Pons (tissue), 1 donor: ENCODE results near the gene CDH13.

Experiments used
- DNase-seq: peaks from one replicate; pipeline ENCODE4 v3.0.0-alpha.2; 2016; ENCODE audit warnings: low spot score

Gene CDH13

GRCh38 chr16:83307594-83307992 is 680.8 kb downstream of the CDH13 start:
- no peak for DNase-seq

GRCh38 chr16:83308414-83308813 is 681.6 kb downstream of the CDH13 start:
- no peak for DNase-seq

- DNase-seq = no peak
Observed at GRCh38 chr16:83310816-83311215, 684.0 kb downstream of the CDH13 start.

DNA sequence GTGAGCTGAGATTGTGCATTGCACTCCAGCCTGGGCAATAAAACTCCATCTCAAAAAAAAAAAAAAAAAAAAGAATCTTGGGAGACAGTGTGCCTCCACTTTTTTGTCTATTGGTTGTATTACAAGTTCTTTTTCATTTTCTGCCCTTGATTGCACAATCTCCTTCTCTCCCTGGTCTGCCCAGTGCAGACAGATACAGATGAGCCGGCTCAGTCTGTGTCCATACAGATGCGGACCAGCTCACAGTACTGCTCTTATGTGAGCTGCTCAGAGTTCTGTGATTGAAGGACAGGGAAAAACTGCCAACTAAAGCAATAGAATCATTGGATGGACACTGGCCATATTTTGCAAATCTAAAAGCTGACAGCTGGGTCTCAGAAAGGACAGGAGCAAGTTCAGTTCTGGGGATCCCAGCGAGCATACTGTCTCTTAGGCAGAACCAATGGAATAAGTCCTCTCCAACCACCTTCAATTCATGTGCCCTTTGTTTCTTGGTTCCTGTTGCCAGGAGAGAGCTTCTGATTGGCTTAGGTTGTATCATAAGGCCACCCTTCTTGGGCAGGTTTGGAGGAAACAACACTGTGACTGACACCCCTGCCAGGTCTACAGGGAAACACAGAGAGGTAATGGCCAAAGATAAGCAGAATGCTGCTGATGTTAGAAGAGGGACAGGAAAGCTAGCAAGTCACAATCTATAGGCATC is 685.4 kb downstream of the CDH13 start:
- DNase-seq = no peak

- DNase-seq = no peak
Observed at GRCh38 chr16:83312718-83313245, 686.0 kb downstream of the CDH13 start.

DNA sequence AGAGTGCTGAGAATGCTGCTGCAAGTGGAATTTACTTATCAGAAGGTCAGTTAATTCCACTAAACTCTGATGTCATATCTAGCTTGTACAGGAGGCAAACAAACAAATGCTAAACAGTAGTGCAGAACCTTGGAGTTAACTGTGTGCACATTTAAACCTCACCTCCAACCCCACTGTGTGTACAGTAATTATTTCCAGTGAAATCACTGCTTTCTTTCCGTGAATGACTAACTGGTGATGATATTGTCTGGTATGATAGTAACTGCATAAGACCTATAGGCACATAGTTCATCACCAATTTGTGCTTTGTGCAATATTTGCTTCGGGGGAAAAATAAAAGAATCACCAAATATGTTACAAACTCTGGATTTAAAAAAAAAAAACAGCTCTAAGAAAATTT is 688.5 kb downstream of the CDH13 start:
- no peak for DNase-seq

- DNase-seq = no peak
Observed at GRCh38 chr16:83316458-83316857, 689.7 kb downstream of the CDH13 start.

DNA sequence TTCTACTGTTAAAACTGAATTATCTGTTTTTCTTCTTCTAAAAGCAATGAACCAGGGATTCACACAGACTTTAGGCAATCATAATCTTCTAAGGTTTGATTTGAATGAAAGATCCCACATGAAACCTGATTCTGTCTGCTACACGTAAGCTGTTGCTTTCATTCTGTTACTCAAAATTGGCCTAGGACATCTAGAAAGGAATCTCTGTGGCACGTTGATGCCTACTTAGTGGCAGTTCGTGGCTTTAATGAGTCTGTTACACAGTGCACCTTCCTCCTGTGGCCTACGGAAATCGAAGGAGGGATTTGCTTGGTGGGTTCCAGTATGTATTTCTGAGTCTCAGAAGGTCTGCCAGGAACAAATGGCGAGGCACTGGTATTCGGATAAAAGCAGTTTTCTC is 691.6 kb downstream of the CDH13 start:
- DNase-seq = no peak

GRCh38 chr16:83328936-83329335 is 702.2 kb downstream of the CDH13 start:
- no peak for DNase-seq

DNA sequence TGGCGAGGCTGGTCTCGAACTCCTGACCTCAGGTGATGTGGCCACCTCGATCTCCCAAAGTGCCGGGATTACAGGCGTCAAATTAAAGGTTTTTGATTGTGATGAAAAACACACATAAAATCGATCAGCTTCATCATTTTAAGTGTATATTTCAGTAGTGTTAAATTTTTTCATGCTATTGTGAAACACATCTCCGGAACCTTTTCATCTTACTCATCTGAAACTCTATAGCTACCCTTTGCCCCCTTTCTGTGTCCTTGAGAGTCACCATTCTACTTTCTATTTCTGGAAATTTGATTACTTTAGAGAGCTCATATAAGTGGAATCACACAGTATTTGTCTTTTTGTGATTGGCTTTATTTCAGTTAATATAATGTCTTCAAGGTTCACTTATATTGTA is 702.7 kb downstream of the CDH13 start:
- DNase-seq = no peak

- no peak for DNase-seq
Observed at GRCh38 chr16:83330251-83330650, 703.5 kb downstream of the CDH13 start.

- DNase-seq = no peak
Observed at GRCh38 chr16:83335076-83335475, 708.3 kb downstream of the CDH13 start.

DNA sequence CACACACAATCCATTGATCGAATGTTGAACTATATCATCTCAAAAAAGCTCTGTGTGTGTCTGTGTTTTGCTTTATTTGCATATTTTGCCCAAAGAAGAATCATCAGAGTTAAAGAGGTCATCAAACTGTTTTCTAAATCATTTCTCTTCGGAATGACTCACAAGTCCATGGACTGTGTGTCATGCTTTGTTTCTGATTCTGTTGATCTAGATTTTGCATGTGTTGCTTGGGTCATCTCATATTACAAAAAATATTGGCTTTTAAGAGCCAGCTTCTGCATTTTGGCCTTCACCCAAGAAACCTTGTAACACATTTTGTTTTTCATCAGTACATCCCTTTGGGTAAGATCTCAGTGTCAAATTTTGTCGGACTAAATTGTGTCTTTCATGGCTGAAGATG is 709.8 kb downstream of the CDH13 start:
- no peak for DNase-seq

- DNase-seq = no peak
Observed at GRCh38 chr16:83338138-83338537, 711.4 kb downstream of the CDH13 start.

DNA sequence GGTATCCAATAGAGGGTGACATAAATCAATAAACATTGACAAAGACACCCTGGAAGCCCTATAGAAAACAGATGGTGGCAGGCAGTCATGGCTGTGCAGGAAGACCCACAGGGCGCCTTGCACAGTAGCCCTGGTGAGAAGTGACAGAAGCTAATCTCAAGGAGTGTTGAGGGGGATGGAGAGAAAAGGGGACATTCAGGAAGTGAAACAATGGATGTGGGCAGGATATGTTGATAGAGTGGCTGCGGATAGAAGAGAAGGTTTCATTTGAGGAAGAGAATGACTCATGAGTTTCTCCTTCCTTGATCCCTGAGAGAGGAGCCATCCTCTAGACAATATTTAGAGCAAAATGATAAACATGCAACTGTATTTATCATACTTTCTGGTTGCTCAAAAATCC is 712.2 kb downstream of the CDH13 start:
- DNase-seq = no peak

GRCh38 chr16:83343935-83344366 is 717.2 kb downstream of the CDH13 start:
- no peak for DNase-seq

DNA sequence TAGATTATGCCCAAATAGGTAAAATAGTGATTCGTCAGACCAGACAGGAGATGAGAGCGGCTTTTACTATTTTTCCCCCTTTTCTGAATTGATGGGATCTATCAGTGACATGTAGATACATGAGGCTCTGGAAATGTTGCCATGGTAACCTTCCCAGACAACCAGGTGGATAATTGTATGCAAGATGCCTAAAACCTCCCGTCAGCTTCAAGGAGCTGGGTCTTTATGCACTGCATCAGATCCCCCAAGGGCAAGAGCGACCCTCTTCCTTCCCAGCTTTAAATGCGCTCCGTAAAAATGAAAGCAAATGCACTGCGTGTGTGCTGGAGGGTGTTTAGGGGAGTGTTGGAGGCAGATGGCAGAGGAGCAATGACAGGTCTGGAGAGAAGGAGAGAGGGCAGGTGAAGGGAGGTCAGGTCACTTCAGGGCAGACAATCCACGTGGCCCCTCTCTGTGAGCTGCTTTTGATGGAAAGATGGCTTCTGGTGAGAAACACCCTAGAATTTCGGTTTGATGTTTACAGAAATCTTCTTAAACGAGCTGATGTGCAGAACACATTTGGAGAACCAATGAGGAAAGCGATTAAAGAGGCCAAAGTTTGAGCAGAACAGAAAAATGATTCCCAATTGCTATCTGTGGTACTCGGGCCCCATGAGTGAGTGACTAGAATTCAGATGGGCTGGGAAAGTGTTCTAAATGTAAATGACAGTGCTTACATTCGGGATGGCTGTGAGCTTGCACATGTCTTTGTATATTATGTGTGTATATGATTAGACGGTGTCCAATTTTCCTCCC is 719.3 kb downstream of the CDH13 start:
- no peak for DNase-seq

DNA sequence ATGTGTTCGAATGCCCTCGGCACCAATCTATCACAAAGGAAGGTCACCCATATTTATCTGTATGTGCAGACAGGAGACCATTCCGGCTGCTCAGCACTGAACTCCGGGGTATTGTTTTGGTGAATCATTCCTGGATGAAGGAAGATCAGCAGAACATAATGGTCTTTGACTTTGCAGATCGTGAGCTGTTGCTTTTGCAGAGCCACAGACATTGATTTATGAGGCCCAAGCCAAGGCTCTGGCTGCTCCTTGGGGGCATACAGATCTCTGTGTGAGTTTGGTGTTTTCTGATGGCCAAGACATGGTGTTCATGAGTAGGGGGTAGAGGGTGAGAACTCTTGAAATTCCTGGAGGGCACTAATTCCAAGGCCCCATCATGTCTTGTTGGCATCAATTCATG is 722.2 kb downstream of the CDH13 start:
- no peak for DNase-seq

GRCh38 chr16:83350481-83350880 is 723.7 kb downstream of the CDH13 start:
- DNase-seq = no peak

DNA sequence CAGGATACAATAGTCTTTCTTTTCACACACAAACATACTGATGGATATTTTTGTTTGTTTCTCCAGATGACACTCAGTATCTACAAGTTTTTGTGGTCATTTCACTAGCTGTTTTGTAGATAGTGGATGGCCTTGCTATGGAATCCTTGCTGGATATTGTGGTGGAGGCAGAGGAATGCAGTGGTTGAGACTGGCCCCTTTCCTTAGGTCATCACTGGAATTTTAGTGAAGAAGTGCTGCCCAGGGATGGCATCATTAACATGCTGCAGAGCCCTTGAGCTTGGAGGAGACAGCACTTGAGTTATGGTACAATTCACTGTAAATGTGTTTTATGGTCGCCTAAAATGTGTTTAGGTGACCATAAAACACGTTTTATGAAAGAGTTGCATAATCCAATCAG is 725.1 kb downstream of the CDH13 start:
- DNase-seq = no peak

DNA sequence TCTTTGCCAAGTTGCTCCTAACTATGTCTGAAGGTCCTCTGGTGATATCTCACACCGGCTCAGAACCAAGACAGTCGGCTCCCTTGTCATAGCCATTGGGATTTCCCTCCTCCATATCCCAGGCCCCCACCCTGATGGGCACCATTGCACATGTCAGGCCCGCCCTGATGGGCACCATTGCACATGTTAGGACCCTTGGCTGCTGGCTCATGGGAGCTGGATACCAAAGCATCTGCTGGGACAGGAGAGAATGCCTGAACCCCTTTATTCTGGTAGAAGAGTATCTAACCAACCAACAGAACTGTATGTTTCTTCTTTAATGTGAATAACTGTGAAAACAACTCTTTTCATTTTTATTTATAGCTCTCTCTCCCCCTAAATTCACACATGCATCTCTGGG is 726.5 kb downstream of the CDH13 start:
- DNase-seq = no peak

DNA sequence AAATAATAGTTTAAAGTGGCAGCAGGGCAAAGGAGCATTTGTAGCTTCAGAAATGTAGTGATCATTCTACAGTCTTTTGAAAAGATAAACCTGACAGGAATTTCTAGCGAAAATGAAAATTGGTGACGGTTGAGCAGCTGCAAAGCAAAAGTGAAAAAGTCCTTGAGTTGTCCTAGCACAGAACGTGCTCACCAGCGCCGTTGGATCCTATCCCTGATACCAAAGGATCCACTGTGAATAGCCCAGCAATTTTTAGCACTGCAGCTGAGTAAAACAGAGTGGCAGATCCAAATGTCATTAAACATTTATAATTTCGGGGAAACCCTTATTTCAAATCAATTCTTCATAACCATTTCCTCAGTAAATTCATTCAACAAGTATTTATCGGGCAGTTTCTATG is 727.2 kb downstream of the CDH13 start:
- no peak for DNase-seq

DNA sequence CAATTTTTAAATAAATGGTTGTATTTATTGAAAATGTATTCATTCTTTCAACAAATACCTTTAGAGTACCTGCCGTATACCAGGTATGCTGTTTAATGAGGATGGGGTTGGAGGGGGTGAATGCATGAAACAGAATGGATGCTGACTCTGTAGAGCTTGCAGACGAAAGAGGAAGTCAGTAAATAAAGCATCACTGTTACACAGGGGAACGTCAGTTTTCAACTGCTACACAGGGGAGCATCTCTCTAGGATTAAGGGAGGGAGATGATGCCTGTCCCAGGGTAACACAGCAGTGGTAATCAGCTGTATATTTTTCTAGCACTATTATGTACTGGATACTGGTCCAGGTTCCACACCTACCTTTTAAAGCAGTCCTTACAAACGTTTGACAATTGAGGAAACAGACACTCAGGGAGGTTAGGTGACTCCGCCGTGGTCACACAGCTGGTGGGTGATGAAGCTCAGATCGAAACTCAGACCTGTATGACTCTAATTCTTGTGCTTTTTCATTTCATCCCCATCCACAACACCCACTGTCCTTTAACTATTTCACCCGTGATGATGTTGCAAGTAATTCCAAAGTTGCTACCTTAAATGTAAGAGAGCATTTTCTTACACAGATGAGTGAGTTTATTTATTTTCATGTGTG is 728.9 kb downstream of the CDH13 start:
- DNase-seq = no peak
